GM18520 (cell line): ENCODE measurements around the gene PPP3CA.
A peak's percentile ranks its signal among the peaks of the same experiment; 100 is the strongest.

Experiments used
- ATAC-seq: cut with Tn5 transposase; IDR thresholded peaks from one replicate; pipeline ENCODE4 v1.9.1; 2021; ENCODE audit not compliant: unreplicated experiment

PPP3CA gene

GRCh38 chr4:101065346-101065745 is 282.0 kb downstream of the PPP3CA start:
- no peak for ATAC-seq

GRCh38 chr4:101064541-101065180 is 282.7 kb downstream of the PPP3CA start:
- ATAC-seq: no peak

GRCh38 chr4:101055392-101055791 is 291.9 kb downstream of the PPP3CA start:
- no peak for ATAC-seq

- no peak for ATAC-seq
Measured at GRCh38 chr4:101050837-101051205, 296.5 kb downstream of the PPP3CA start.

GRCh38 chr4:101050088-101050836 is 297.1 kb downstream of the PPP3CA start:
- ATAC-seq: no peak

- no peak for ATAC-seq
Measured at GRCh38 chr4:101049549-101050001, 297.8 kb downstream of the PPP3CA start.

GRCh38 chr4:101044766-101045165 is 302.6 kb downstream of the PPP3CA start:
- ATAC-seq: no peak

- no peak for ATAC-seq
Measured at GRCh38 chr4:101042847-101043246, 304.5 kb downstream of the PPP3CA start.

GRCh38 chr4:101040776-101041175 is 306.6 kb downstream of the PPP3CA start:
- ATAC-seq: no peak

GRCh38 chr4:101039367-101039766 is 308.0 kb downstream of the PPP3CA start:
- no peak for ATAC-seq

- ATAC-seq: no peak
Measured at GRCh38 chr4:101037938-101038413, 309.4 kb downstream of the PPP3CA start.

- no peak for ATAC-seq
Measured at GRCh38 chr4:101037249-101037648, 310.1 kb downstream of the PPP3CA start.

- no peak for ATAC-seq
Measured at GRCh38 chr4:101035487-101035886, 311.8 kb downstream of the PPP3CA start.

- no peak for ATAC-seq
Measured at GRCh38 chr4:101033986-101034385, 313.3 kb downstream of the PPP3CA start.

GRCh38 chr4:101032541-101032940 is 314.8 kb downstream of the PPP3CA start:
- ATAC-seq: no peak

GRCh38 chr4:101031971-101032370 is 315.4 kb downstream of the PPP3CA start:
- ATAC-seq: no peak

- ATAC-seq: no peak
Measured at GRCh38 chr4:101028886-101029285, 318.4 kb downstream of the PPP3CA start.

- ATAC-seq: no peak
Measured at GRCh38 chr4:101027721-101028120, 319.6 kb downstream of the PPP3CA start.

GRCh38 chr4:101025755-101026154 is 321.6 kb downstream of the PPP3CA start:
- ATAC-seq: no peak

- no peak for ATAC-seq
Measured at GRCh38 chr4:101022151-101023024, 324.9 kb downstream of the PPP3CA start.

GRCh38 chr4:101020956-101021355 is 326.4 kb downstream of the PPP3CA start:
- peak; percentile 59 for ATAC-seq
